ENCODE results near the gene MRC2. TPM values are rescaled to one million over a fixed set of nuclear protein-coding genes. Genes with fewer than 3 reads are reported as not detected.

The MRC2 gene
- total RNA-seq, 2 experiments from 2014 or later = 1.7 to 2.3 TPM

GRCh38 chr17:62672957-62673356 is 45.5 kb downstream of the MRC2 start:
- Mint-ChIP-seq H3K4me3 (no peak overlapping the region), H3K27me3 (ENCODE audit: low read depth) (no peaks in the 10 kb centered on the region), H3K27ac (no peak overlapping the region), H3K9me3 (ENCODE audit: insufficient read depth) (no peaks in the 10 kb centered on the region), H3K4me1 (ENCODE audit: low read depth) (peaks cover 5% of the 10 kb centered on the region), H3K36me3 (ENCODE audit: low read depth) (no peaks in the 10 kb centered on the region)
- ChIA-PET CTCF (interaction anchor here (0.8 to 2.7 kb wide), 12 partner anchors 10 to 734 kb away, joined by 3 to 20 read pairs (median 4); no protein-coding TSS in a partner anchor), POLR2A (no interaction called here)
- no peak for DNase-seq
- ATAC-seq = no peak

- Mint-ChIP-seq H3K36me3 (ENCODE audit: low read depth) (no peaks in the 10 kb centered on the region), H3K27ac (no peak overlapping the region), H3K4me1 (ENCODE audit: low read depth) (no peaks in the 10 kb centered on the region), H3K9me3 (ENCODE audit: insufficient read depth) (no peaks in the 10 kb centered on the region), H3K27me3 (ENCODE audit: low read depth) (no peaks in the 10 kb centered on the region), H3K4me3 (no peak overlapping the region)
- CTCF ChIA-PET = interaction anchor here (0.9 to 2.7 kb wide), 7 partner anchors 13 to 733 kb away, joined by 3 to 20 read pairs (median 5); no protein-coding TSS in a partner anchor
- no peak for ATAC-seq
- POLR2A ChIA-PET = no interaction called here
- DNase-seq = no peak
Observed at GRCh38 chr17:62673614-62674362, 46.3 kb downstream of the MRC2 start.

- no peak for DNase-seq
- no peak overlapping the region for H3K27ac Mint-ChIP-seq
- no peak for ATAC-seq
- ChIA-PET POLR2A (no interaction called here), CTCF (interaction anchor here (1.5 kb wide), 1 partner anchor 12 kb away, joined by 3 read pairs; no protein-coding TSS in a partner anchor)
- no peaks in the 10 kb centered on the region for H3K36me3 Mint-ChIP-seq (ENCODE audit: low read depth)
- no peaks in the 10 kb centered on the region for H3K9me3 Mint-ChIP-seq (ENCODE audit: insufficient read depth)
- no peaks in the 10 kb centered on the region for H3K27me3 Mint-ChIP-seq (ENCODE audit: low read depth)
- no peaks in the 10 kb centered on the region for H3K4me1 Mint-ChIP-seq (ENCODE audit: low read depth)
- H3K4me3 Mint-ChIP-seq = no peak overlapping the region
Observed at GRCh38 chr17:62674363-62674739, 46.9 kb downstream of the MRC2 start.

GRCh38 chr17:62674841-62675240 is 47.4 kb downstream of the MRC2 start:
- no peak for DNase-seq
- H3K27ac Mint-ChIP-seq = no peak overlapping the region
- H3K27me3 Mint-ChIP-seq (ENCODE audit: low read depth) = no peaks in the 10 kb centered on the region
- no peaks in the 10 kb centered on the region for H3K4me1 Mint-ChIP-seq (ENCODE audit: low read depth)
- POLR2A ChIA-PET = no interaction called here
- H3K36me3 Mint-ChIP-seq (ENCODE audit: low read depth) = no peaks in the 10 kb centered on the region
- no peaks in the 10 kb centered on the region for H3K9me3 Mint-ChIP-seq (ENCODE audit: insufficient read depth)
- CTCF ChIA-PET = interaction anchor here (1.5 kb wide), 1 partner anchor 12 kb away, joined by 3 read pairs; no protein-coding TSS in a partner anchor
- no peak for ATAC-seq
- no peak overlapping the region for H3K4me3 Mint-ChIP-seq

- ChIA-PET CTCF (no interaction called here), POLR2A (no interaction called here)
- no peaks in the 10 kb centered on the region for H3K36me3 Mint-ChIP-seq (ENCODE audit: low read depth)
- H3K4me1 Mint-ChIP-seq (ENCODE audit: low read depth) = no peaks in the 10 kb centered on the region
- ATAC-seq (no peak), DNase-seq (no peak)
- no peak overlapping the region for H3K4me3 Mint-ChIP-seq
- no peaks in the 10 kb centered on the region for H3K27me3 Mint-ChIP-seq (ENCODE audit: low read depth)
- no peaks in the 10 kb centered on the region for H3K9me3 Mint-ChIP-seq (ENCODE audit: insufficient read depth)
- no peak overlapping the region for H3K27ac Mint-ChIP-seq
Observed at GRCh38 chr17:62675260-62675659, 47.8 kb downstream of the MRC2 start.

GRCh38 chr17:62675701-62676100 is 48.2 kb downstream of the MRC2 start:
- ATAC-seq (no peak), DNase-seq (no peak)
- H3K36me3 Mint-ChIP-seq (ENCODE audit: low read depth) = no peaks in the 10 kb centered on the region
- no peaks in the 10 kb centered on the region for H3K4me1 Mint-ChIP-seq (ENCODE audit: low read depth)
- H3K9me3 Mint-ChIP-seq (ENCODE audit: insufficient read depth) = no peaks in the 10 kb centered on the region
- CTCF ChIA-PET = no interaction called here
- POLR2A ChIA-PET = no interaction called here
- H3K27me3 Mint-ChIP-seq (ENCODE audit: low read depth) = no peaks in the 10 kb centered on the region
- H3K4me3 Mint-ChIP-seq = no peak overlapping the region
- H3K27ac Mint-ChIP-seq = no peak overlapping the region

- Mint-ChIP-seq H3K27ac (no peak overlapping the region), H3K9me3 (ENCODE audit: insufficient read depth) (no peaks in the 10 kb centered on the region), H3K36me3 (ENCODE audit: low read depth) (no peaks in the 10 kb centered on the region), H3K4me3 (no peak overlapping the region), H3K4me1 (ENCODE audit: low read depth) (no peaks in the 10 kb centered on the region), H3K27me3 (ENCODE audit: low read depth) (no peaks in the 10 kb centered on the region)
- DNase-seq (no peak), ATAC-seq (no peak)
- ChIA-PET CTCF (no interaction called here), POLR2A (no interaction called here)
Observed at GRCh38 chr17:62676231-62676943, 48.9 kb downstream of the MRC2 start.

- ATAC-seq (no peak), DNase-seq (no peak)
- H3K4me1 Mint-ChIP-seq (ENCODE audit: low read depth) = no peaks in the 10 kb centered on the region
- no peaks in the 10 kb centered on the region for H3K27me3 Mint-ChIP-seq (ENCODE audit: low read depth)
- H3K9me3 Mint-ChIP-seq (ENCODE audit: insufficient read depth) = no peaks in the 10 kb centered on the region
- POLR2A ChIA-PET = no interaction called here
- H3K36me3 Mint-ChIP-seq (ENCODE audit: low read depth) = no peaks in the 10 kb centered on the region
- CTCF ChIA-PET = no interaction called here
- H3K4me3 Mint-ChIP-seq = no peak overlapping the region
- no peak overlapping the region for H3K27ac Mint-ChIP-seq
Observed at GRCh38 chr17:62676952-62677596, 49.6 kb downstream of the MRC2 start.

GRCh38 chr17:62678214-62678919 is 50.9 kb downstream of the MRC2 start:
- Mint-ChIP-seq H3K36me3 (ENCODE audit: low read depth) (no peaks in the 10 kb centered on the region), H3K4me1 (ENCODE audit: low read depth) (no peaks in the 10 kb centered on the region)
- CTCF ChIA-PET = no interaction called here

GRCh38 chr17:62679866-62680377 is 52.5 kb downstream of the MRC2 start:
- ChIA-PET CTCF (no interaction called here), POLR2A (no interaction called here)
- Mint-ChIP-seq H3K4me3 (no peak overlapping the region), H3K9me3 (ENCODE audit: insufficient read depth) (no peaks in the 10 kb centered on the region), H3K27ac (no peak overlapping the region), H3K36me3 (ENCODE audit: low read depth) (no peaks in the 10 kb centered on the region), H3K4me1 (ENCODE audit: low read depth) (no peaks in the 10 kb centered on the region), H3K27me3 (ENCODE audit: low read depth) (no peaks in the 10 kb centered on the region)
- DNase-seq = no peak
- ATAC-seq = no peak

More at GRCh38 chr17:62678214-62678919, 50.9 kb downstream of the MRC2 start:
- ATAC-seq (no peak), DNase-seq (no peak)
- no peaks in the 10 kb centered on the region for H3K27me3 Mint-ChIP-seq (ENCODE audit: low read depth)
- POLR2A ChIA-PET = interaction anchor here (0.6 kb wide), 1 partner anchor 1573 kb away, joined by 4 read pairs; no protein-coding TSS in a partner anchor
- H3K9me3 Mint-ChIP-seq (ENCODE audit: insufficient read depth) = no peaks in the 10 kb centered on the region
- H3K4me3 Mint-ChIP-seq = no peak overlapping the region
- H3K27ac Mint-ChIP-seq = no peak overlapping the region

- H3K36me3 Mint-ChIP-seq (ENCODE audit: low read depth) = no peaks in the 10 kb centered on the region
- H3K9me3 Mint-ChIP-seq (ENCODE audit: insufficient read depth) = no peaks in the 10 kb centered on the region
- no peak for DNase-seq
- H3K27ac Mint-ChIP-seq = no peak overlapping the region
- no peaks in the 10 kb centered on the region for H3K27me3 Mint-ChIP-seq (ENCODE audit: low read depth)
- POLR2A ChIA-PET = no interaction called here
- H3K4me1 Mint-ChIP-seq (ENCODE audit: low read depth) = no peaks in the 10 kb centered on the region
- H3K4me3 Mint-ChIP-seq = no peak overlapping the region
- CTCF ChIA-PET = no interaction called here
- no peak for ATAC-seq
Observed at GRCh38 chr17:62680541-62681052, 53.1 kb downstream of the MRC2 start.

All from activated CD8-positive, alpha-beta T cell treated with anti-CD3 and anti-CD28 coated beads, Interleukin-2, amount 10 ng/mL, durations not matched to agents 7 days and 5 days (primary cell).